Lower lobe of right lung (tissue), 2 donors: Measurements from ENCODE around the gene CLEC4A. TPM values are rescaled to one million over a fixed set of nuclear protein-coding genes. Genes with fewer than 3 reads are reported as not detected.
A peak's percentile ranks its signal among the peaks of the same experiment; 100 is the strongest.

Source experiments
- ATAC-seq, 2 donors: fragments of 200-7000 bp; cut with Tn5 transposase; one replicate each; pipeline ENCODE4 v1.9.1; 2020 to 2022; ENCODE audit warnings: mild to moderate bottlenecking in 2 of 2, moderate library complexity in 2 of 2
- DNase-seq: peaks from one replicate; pipeline ENCODE4 v3.0.0-alpha.2; 2020
- H3K27ac ChIP-seq: fragments of 200-600 bp; one replicate; pipeline ENCODE4 v1.8.0; 2022
- H3K27me3 ChIP-seq: fragments of 200-600 bp; one replicate; pipeline ENCODE4 v1.8.0; 2022; ENCODE audit warnings: low read depth
- H3K36me3 ChIP-seq: fragments of 200-600 bp; one replicate; pipeline ENCODE4 v1.8.0; 2022; ENCODE audit warnings: mild to moderate bottlenecking
- H3K4me1 ChIP-seq: fragments of 200-600 bp; one replicate; pipeline ENCODE4 v1.8.0; 2022
- H3K4me3 ChIP-seq: fragments of 200-600 bp; one replicate; pipeline ENCODE4 v1.8.0; 2022; ENCODE audit warnings: mild to moderate bottlenecking
- H3K9me3 ChIP-seq: fragments of 200-600 bp; one replicate; pipeline ENCODE4 v1.8.0; 2022
- CTCF ChIP-seq: fragments of 200-600 bp; IDR thresholded peaks from one replicate; pipeline ENCODE4 v1.8.0; 2022; ENCODE audit warnings: antibody characterized with exemption, mild to moderate bottlenecking
- intact Hi-C: fragments of 100-400 bp; cut with DNase I; formaldehyde crosslinking; loops from one replicate; pipeline ENCODE4 v1.11.0; 2022
- total RNA-seq: library from RNA; stranded (reverse); fragmentation: NEBNext Ultra II Directional; extraction: Animal tissue kit (Norgen Biotek cat#: 25700); gene quantifications from one replicate; pipeline ENCODE4 v1.2.1, GENCODE V29; 2021
- donor health status: DM: no; HTN: yes; CAD: no; lungs with severe emphysema.

The CLEC4A gene
- total RNA-seq, 1 donor from 2014 or later = 14.1 TPM

GRCh38 chr12:8143261-8143660 is 19.8 kb downstream of the CLEC4A start:
- H3K4me3 ChIP-seq = no peak overlapping the region

GRCh38 chr12:8145754-8146441 is 22.5 kb downstream of the CLEC4A start:
- ATAC-seq (peak; percentile 67 to 91), DNase-seq (peak; percentile 55)
- Histone ChIP-seq H3K4me1 (no peaks in the 10 kb centered on the region), H3K27ac (peak overlapping the region; percentile 65), H3K27me3 (no peaks in the 10 kb centered on the region), H3K4me3 (peak overlapping the region; percentile 6), H3K9me3 (no peaks in the 10 kb centered on the region), H3K36me3 (no peaks in the 10 kb centered on the region)
- TF ChIP-seq CTCF = no peak
- intact Hi-C loops = no loop called here

More at GRCh38 chr12:8143261-8143660, 19.8 kb downstream of the CLEC4A start:
- no peaks in the 10 kb centered on the region for H3K4me1 ChIP-seq
- no peak overlapping the region for H3K27ac ChIP-seq
- H3K27me3 ChIP-seq = no peaks in the 10 kb centered on the region
- DNase-seq (no peak), ATAC-seq (no peak)
- TF ChIP-seq CTCF = no peak
- H3K36me3 ChIP-seq = peaks cover under 1% of the 10 kb centered on the region
- intact Hi-C loops = no loop called here
- no peaks in the 10 kb centered on the region for H3K9me3 ChIP-seq

- no peak for TF ChIP-seq CTCF
- intact Hi-C loops = no loop called here
- ATAC-seq = no peak
These were observed 23.0 kb downstream of the CLEC4A start for GRCh38 chr12:8146442-8146771.

GRCh38 chr12:8154526-8154925 is 31.1 kb downstream of the CLEC4A start:
- ATAC-seq (no peak), DNase-seq (no peak)

More at GRCh38 chr12:8146442-8146771, 23.0 kb downstream of the CLEC4A start:
- H3K9me3 ChIP-seq = no peaks in the 10 kb centered on the region
- no peak overlapping the region for H3K4me3 ChIP-seq
- no peaks in the 10 kb centered on the region for H3K27me3 ChIP-seq
- H3K27ac ChIP-seq = peak overlapping the region; percentile 65
- H3K4me1 ChIP-seq = no peaks in the 10 kb centered on the region
- no peak for DNase-seq
- H3K36me3 ChIP-seq = no peaks in the 10 kb centered on the region

GRCh38 chr12:8156416-8156815 is 33.0 kb downstream of the CLEC4A start:
- H3K4me3 ChIP-seq = no peak overlapping the region
- H3K36me3 ChIP-seq = no peaks in the 10 kb centered on the region
- no peaks in the 10 kb centered on the region for H3K9me3 ChIP-seq
- peak overlapping the region; percentile 26 for H3K27ac ChIP-seq
- TF ChIP-seq CTCF = no peak
- ATAC-seq = peak in 1 of 2 donors; percentile 45
- no peaks in the 10 kb centered on the region for H3K4me1 ChIP-seq
- intact Hi-C loops = no loop called here
- DNase-seq = no peak
- no peaks in the 10 kb centered on the region for H3K27me3 ChIP-seq

More at GRCh38 chr12:8154526-8154925, 31.1 kb downstream of the CLEC4A start:
- no peak for TF ChIP-seq CTCF
- no peaks in the 10 kb centered on the region for H3K36me3 ChIP-seq
- no peak overlapping the region for H3K4me3 ChIP-seq
- no peaks in the 10 kb centered on the region for H3K9me3 ChIP-seq
- intact Hi-C loops = no loop called here
- H3K27me3 ChIP-seq = no peaks in the 10 kb centered on the region
- no peaks in the 10 kb centered on the region for H3K4me1 ChIP-seq
- no peak overlapping the region for H3K27ac ChIP-seq
